T-helper 2 cell (primary cell): Measurements from ENCODE around the gene PBX3.

Experiments
- DNase-seq, 5 experiments: peaks; one replicate each; pipeline versions ENCODE4 v3.0.0 to v3.0.0-alpha.2; 2012 to 2022

Gene PBX3

DNA sequence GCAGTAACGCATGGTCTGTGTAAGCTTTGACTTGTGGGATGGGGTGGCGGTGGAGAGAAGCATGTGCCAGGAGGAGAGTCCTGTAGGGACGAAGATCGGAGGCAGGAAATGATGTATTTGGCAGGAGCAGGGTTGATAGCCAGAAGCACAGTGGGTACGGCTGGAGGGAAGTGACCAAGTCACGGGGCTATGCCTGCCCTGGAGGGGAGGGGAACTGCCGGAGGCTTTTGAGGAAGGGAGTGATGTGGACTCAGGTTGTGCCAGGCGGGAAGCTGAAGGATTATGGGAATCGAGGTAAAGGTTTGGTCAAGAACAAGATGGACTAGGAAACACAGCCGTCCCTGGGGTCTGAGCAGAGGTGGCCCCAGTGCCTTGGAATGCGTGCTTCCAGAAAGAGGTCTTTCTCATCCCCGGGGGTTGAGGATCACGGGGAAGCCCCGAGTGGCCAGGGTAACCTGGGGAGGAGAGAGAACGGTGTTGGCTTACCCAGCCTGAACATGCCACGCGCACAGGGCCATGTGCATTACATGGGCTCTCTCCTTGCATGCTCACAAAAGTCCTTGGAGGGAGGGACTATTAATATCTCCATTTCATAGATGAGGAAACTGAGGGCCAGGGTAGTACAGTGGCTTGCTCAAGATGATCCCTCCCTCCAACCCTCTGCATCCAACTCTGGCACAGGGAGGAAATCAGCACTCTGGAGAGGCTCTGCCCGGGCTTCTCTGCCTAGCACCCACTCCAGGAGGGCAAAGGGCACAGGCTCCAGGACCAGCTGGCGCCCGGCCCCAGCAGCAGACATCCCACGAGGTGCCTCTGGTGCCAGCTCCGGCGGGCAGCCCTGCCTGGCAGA, 253.8 kb downstream of the PBX3 start:
- no peak for DNase-seq

GRCh38 chr9:126001581-126002225, 254.5 kb downstream of the PBX3 start:
- DNase-seq, result no peak

DNA sequence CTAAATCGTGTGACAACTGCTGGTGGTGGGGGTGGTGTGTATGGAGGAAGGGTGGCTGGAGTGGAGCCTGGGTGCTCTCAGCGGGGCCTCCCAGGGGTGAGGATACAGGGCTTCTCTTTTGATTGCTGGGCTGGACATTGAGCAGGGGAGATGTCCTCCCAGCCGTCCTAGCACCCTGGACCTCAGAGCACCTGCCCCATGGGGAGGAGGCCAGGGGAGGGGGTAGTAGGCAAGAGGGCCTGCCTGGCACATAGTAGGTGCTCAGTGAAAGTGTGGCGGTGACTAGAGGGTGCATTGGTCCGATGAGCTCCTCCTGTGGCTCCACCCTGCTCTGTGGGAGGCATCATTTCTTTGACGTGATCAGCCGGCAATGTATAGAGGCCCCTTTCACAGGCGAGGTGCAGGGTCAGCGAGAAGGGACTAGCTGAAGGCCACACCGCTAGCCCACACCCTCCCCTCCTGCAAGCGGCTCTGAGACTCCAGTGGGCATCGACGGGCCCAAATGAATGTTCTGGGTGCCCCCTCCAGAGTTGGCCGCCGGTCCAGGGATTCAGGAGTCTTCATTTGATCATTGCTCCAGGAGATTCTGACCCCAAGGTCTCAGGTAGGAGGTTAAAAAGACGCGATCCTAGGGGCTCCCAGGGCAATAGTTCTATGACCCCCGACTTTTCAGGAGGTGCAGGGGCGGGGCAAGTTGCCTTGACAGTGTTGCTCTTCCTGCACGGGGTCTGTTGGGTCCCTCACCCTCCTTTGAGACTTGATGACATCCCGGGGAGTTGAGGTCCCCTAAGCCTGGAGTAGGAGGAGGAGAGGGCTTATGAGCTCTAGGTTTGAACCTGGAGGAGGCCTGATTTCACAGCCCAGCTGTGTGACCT, 255.5 kb downstream of the PBX3 start:
- no peak for DNase-seq

- DNase-seq, result no peak
Measured at GRCh38 chr9:126009047-126009446, 261.9 kb downstream of the PBX3 start.

GRCh38 chr9:126014726-126015125, 267.6 kb downstream of the PBX3 start:
- DNase-seq, result no peak

DNA sequence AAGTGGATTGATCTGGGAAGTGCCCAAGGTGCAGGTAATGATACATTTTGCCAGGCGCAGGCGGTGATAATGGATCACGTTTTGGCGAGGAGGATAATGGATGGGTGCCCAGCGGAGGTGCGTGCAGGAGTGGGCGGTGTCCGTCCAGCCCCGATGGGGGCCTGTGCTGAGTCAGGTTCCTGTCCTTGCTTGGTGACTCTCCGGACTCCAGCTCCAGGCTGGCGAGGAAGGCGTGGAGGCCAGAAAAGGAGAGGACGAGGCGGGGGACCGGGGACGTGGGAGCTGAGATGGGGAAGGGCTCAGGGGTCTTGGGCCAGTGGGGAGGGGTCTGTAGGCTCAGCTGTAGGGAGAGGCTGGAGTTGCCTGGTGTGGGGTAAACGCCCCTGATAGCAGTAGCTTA, 268.3 kb downstream of the PBX3 start:
- DNase-seq, result no peak

DNA sequence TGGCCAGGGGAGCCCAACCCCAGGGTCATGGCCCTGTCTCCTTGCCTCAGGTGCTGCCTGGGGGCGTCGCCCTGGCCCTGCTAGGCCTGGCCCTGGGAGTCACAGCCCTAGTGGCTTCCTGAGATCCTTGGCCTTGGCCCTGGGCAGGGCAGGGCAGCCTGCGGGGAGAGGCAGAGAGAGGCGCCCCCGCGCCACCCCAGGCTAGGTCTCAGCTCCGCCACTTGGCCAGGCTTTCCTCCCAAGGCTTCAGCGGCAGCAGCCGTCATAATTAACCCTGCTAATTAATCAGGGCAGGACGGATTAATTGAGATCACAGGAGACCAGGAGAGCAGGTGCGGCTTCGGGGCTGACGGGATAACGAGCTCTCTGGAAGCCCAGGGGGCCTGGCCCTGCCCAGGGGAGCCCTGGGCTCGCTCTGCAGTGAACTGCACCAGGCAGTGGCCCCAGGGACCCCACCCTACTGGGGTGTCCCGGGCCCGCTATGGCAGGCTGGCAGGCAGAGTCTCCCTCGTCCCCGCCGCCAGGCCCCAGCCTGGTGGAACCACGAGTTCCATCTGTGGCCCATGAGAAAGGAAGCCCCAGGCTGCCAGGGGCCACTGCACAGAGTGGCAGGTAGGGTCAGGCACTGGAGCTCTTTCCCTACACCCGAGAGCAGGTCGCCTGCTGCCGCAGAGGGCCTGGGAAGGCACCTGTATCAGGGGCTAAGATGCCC, 269.6 kb downstream of the PBX3 start:
- no peak for DNase-seq
